GM21723 (cell line): ENCODE results near the gene MRGPRX2.

Experiments used
- ATAC-seq: cut with Tn5 transposase; IDR thresholded peaks from one replicate; pipeline ENCODE4 v1.9.1; 2021; ENCODE audit warnings: mild to moderate bottlenecking, moderate library complexity; ENCODE audit not compliant: unreplicated experiment

The MRGPRX2 gene

DNA sequence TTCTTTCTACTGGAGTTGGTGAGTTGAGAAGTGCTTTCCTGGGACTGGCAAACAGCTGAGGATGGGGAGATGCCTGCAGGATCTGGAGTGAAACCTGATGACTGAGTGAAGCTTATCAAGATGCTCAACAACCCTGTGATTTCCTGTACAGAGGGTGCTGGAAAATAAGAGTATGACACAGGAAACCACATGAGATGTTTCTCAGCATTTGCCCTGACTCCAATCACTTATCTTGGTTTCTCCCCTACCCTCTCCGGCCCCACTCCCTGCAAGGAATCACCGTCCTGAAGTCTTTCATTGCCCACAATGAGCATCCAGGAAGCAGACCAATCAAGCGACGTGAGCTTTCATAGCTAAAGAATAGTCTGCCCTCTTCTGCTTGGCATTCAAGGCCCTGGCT, at the start of gene MRGPRX2:
MRGPRX2 (minus strand) TSS at position 89 of the 400 bp plus-strand sequence. CDS start 4,315 bp downstream, outside the sequence.
- no peak for ATAC-seq

DNA sequence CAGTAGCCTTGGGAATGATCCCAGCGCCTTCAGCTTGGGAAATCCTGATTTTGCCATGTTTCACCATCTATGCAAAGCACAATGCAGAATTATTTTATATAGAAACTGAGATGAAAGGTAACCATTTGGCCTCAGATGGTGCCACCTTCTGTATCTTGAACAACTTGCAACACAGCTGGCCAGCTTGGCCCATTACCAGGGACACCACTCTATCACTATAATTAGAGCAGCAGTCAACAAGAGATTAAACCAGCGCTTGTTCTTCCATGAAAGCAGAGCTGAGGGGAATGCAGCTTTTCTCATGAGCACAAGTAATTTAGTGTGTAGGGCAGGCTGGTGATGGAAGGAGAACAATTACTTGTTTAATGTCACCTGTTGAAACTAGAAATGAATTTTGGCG, 49.8 kb upstream of the MRGPRX2 start:
- ATAC-seq = no peak

DNA sequence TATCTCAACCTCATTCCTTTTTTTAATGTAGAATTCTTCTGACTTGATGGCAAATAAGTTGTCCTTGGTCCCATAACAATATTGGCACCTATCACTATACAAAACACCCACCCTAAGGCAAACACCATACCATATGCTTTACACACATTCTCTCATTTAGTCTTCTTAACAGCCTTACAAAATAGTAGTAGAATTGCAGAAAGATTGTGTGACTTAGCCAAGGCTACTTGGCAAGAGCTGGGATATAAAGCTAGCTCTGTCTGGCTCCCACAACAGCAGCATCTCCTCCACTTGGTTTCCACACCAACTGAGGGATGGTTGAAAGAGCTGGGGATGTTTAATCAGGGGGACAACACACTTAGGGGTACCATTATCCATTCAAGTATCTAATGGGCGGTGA, 46.6 kb upstream of the MRGPRX2 start:
- no peak for ATAC-seq

DNA sequence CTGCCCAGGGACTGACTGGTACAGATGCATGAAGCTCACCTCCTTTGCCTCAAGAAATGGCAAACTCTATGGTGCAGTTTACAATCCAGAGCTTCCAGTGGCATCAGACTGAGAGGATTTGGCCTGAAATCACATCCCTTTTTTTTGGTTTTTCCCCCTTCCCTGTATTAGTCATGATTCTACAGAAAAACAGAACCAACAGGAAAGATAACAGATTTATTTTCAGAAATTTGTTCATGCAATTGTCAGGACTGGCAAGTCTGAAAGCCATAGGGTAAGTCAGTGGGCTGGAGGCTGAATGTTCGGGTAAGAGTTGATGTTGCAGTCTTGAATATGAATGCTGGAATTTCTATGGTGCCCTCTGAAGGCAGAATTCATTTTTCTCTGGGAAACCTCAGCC, 44.5 kb upstream of the MRGPRX2 start:
- ATAC-seq = no peak

DNA sequence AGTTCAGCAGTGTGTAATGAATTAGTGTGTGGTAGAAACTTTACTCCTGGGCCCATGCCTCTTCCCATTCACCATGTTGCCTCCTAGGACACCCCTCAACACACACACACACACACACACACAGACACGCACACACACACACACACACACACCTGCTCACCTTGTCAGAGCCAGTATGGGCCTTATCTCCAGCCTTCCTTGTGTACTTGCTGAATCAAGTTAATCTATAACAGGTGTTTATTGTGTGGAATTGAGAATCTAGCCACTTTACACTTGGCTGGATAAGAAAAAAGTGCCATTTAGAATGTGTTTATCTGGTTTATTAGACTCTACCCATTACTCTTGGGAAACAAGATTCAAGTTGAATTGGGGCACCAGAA, 42.0 kb upstream of the MRGPRX2 start:
- ATAC-seq = no peak

DNA sequence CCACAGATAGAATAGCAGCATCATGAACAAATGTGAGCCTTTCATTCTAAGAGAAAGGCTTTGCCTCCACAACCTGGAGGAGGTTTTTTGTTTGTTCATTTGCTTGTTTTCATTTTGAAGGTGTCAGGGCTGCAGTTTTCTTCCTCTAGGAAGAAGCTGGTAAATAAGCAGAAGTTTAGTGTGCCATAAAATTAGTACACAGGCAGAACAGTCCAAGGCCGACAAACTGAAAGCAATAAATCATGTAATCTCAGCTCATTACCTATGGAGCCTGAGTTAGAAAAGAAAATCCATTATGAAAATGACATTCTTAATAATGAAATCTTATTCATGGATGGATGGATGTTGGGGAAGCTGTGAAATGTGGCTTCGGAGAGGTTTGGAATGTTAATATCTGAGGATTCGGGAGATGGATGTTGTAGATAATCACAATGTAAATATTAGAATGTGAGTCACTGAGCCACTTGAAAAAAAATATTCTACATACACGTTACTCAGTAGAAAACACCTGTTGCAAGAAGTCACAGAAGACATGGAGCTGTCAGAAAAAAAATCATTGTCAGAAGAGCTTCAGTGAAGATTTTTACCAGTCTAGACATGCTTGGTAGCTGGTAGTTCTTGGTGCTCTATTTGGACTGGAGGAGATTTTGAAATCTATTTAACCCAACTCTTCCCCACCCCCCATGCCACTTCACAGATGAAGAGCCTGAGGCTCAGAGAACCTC, 41.4 kb upstream of the MRGPRX2 start:
- ATAC-seq = no peak

DNA sequence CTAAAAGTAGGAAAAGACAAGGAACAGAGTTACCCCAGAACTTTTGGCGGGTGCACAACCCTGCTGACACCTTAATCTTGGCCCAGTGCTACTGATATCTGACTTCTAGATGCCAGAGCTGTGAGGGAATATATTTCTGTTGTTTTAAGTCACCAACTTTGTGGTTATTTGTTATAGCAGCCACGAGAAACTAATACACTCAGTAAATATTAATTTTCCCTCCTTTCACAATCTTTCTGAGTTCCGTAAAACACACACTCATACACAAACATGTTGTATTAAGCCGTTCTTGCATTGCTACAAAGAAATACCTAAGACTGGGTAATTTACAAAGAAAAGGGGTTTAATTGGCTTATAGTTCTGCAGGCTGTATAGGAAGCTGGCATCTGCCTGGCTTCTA, 40.4 kb upstream of the MRGPRX2 start:
- no peak for ATAC-seq

DNA sequence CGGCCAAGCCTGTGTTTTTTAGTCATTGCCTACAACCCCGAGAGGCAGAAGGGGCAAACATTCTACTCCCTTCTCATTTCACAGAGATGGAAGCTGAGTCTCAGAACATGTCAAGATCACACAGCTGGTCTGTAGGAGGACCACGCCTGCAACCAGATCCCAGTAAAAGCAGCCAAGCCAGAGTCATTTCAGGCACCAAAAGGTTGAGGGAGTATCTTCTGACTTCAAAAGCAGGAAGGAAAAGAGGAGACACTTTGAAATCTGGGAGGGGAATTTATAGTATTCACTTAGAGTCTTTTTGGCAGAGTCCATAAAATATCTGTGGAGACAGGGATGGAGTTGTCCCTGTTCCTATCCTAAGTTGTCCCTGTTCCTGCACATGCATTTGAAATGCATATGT, 38.6 kb upstream of the MRGPRX2 start:
- ATAC-seq = no peak

DNA sequence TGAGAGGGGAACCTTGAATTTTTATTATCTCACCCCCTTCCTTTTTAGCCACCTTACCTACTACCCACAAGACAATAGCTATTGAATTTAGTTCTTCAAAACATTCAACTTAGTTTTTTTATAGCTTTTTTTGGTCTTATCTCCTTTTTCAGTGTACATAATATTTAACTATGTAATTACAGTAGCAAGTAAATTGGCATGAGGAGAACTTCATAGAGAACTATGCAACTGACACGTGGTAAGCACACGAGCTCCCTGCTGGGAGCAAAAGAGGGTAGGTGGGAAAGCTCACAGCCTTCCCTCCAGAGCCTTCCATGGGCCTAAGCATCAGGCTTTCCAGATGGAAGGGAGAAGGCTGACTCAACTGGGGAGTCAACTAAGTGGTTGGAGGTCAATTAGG, 34.3 kb upstream of the MRGPRX2 start:
- ATAC-seq = no peak

DNA sequence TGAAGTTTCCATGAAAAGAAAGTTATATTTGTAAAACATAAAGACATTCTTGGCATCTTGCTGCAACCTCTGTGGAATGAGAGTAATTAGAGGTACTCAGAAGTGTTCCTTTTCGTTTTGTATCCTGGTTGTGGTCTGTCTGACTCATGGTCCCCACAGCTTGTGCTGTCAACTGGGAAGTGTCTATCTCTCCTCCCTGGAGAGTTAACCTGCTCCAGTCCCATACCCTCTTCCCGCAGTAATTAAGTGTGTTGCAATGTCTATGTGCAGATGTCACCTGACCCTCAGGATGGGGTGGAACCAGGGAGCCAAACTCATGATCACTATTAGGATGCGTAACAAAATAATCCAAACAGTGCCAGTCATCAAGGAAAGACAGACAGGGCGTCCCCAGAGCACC, 33.5 kb upstream of the MRGPRX2 start:
- ATAC-seq = no peak

DNA sequence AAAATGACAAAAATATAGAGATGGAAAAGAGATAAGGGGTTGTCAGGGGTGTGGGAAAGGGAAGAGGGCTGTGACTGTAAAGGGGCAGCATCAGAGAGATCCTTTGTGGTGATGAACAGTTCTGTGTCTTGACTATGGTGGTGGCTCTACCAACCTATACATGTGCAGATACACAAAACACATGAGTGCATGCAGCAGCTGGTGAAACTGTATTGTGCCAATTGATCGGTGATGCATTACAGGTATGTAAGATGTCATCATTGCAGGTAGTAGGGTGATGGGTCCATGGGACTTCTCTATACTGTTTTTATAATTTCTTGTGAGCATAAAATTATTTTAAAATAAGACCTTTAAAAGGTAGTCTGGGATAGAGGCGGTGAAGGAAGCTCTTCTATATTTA, 32.3 kb upstream of the MRGPRX2 start:
- ATAC-seq = no peak

DNA sequence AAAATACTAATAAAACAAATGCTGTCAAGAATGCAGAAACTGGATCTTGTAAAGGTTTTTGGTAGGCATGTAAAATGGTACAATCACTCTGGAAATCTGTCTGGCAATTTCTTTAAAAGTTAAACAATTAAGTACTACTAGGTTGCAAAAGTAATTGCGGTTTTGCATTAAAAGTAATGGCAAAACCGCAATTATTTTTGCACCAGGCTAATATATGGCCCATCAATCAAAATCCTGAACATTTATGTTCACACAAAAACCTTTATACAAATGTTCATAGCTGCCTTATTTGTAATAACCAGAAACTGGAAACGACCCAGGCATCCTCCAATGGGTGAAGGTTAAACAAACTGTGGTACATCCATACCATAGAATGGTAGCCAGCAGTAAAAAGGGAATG, 31.8 kb upstream of the MRGPRX2 start:
- ATAC-seq = no peak

DNA sequence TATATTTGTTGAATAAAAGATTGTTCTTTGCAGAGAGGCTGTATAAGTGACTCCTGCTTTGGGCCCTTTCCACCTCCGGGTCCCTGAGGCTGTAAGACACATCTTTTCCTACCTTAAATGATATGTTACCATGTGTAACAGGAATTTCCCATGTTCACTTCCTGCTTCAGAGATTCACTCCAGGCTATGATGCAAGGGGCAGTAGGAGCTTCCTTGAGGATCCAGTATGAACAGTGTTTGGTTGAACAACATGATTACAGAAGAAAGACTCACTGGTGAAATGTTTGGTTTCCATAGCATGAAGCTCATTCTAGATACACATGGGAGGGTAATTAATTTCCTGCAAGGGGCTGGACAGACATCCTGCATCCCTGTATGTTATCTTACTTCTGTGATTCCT, 30.8 kb upstream of the MRGPRX2 start:
- no peak for ATAC-seq

DNA sequence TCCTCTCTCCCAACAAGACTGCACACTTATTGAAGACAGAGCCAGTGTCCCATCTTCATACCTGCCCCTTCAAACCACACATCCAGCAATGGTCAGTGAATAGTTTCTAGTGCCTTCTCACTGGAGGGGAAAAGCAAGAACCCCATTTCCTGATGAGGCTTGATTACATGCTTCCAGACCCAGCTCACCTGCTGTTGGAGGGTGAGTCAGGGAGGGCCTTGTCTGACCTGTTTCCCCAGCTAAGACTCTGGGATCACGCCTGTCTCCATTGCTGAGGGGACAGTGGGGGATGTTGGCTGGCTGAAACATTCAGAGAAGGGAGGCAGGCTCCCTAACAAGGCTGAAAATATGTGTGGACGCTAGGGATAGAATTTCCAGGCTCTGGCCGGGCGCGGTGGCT, 28.9 kb upstream of the MRGPRX2 start:
- no peak for ATAC-seq

DNA sequence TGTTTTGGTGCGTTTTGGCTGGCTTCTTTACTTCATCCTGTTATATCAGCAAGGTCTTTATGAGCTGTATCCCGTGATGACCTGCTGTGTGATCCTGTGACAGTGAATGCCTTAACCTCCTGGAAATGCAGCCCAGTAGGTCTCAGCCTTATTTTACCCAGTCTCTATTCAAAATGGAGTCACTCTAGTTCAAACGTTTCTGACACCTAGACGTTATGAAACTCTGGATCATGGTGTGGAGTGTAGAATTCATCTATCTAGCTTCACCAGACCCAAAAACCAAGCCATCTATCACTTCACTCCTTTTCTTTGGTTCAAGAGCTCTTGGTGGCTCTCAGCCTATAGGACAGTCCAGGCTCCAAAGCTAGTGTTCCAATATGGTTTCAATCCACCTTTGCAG, 28.3 kb upstream of the MRGPRX2 start:
- no peak for ATAC-seq

DNA sequence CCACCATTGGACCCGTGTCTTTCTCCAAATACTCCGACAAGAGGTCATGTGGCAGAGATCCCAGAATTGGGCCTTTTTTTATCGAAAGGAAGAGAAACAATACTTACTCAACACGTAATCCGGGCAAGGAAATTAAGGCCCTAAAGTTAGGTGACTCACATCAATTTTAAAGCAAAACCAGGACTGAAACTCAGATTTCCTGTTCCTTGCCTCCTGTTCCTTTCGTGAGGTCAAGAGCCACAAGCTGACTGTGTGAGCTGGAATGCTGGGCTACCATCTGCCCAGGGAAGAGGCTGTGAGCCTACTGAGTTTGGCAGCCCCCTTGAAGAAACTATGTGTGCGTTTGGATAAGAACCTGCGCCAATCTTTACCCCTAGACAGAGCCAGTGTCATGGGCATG, 27.1 kb upstream of the MRGPRX2 start:
- no peak for ATAC-seq

DNA sequence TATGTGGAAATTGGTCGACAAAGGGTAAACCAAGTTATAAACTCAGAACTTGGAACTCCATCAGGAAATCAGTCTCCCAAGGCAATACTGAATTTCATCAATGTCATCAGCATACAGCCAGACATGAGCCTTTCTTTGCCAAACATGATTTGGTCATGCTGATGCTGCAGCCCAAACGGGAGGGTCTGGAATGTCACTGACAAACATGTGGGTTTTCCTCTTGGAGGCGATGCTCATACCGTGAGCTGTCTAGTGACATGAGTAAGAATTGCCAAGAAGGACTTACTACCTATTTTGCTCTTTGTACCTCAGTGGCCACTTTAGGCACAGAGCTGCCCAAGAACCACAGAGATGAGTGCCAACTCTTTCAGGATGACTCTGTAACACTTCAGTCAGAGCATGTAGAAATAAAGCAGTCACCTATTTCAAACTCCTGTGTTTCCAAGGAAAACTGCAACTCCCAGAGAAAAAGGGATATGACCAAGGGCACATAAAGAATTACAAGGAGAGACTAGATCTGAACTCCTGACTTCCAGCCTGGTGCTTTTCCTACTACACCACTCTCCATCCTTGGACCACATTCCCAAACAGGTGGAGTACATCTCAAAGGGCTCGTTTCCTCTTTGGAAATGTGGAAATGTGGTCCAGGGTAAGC, 24.3 kb upstream of the MRGPRX2 start:
- no peak for ATAC-seq

DNA sequence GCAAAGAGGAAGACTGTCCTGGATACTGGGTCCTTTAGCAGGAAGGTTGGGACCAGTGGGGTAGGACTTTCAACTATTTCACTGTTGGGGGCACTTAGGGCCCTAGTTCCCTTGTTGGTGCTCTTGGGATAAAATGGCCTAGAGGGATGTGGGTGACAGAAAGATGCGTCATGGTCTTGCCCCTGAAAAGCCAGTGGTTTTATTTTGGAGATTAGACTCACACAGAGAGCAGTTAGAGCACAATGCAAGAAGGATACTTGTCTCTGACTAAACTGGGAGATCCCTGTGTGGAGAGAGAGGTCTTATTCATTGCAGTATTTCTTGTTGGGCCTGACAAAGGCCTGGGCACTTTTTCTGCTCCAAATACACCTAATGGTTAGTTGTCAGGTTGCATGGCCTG, 22.6 kb upstream of the MRGPRX2 start:
- no peak for ATAC-seq

DNA sequence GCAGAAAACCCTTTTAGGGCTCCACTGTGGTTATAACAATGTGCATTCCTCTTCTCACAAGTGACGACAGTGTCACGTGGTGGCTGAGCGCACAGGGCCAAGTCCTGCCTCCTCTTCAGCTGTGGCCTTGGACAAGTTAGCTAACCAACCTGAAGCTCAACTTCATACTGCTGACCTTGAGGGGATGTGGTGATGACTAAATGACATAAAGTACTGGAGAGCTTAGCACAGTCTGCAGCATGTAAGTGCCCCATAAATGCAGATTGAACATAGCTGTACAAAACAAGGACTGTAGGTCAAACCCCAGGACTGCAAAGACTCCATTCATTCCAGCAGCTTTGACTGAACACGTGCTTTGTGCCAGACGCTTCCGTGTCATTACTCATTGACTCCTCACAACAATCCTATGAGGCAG, 20.1 kb upstream of the MRGPRX2 start:
- no peak for ATAC-seq

DNA sequence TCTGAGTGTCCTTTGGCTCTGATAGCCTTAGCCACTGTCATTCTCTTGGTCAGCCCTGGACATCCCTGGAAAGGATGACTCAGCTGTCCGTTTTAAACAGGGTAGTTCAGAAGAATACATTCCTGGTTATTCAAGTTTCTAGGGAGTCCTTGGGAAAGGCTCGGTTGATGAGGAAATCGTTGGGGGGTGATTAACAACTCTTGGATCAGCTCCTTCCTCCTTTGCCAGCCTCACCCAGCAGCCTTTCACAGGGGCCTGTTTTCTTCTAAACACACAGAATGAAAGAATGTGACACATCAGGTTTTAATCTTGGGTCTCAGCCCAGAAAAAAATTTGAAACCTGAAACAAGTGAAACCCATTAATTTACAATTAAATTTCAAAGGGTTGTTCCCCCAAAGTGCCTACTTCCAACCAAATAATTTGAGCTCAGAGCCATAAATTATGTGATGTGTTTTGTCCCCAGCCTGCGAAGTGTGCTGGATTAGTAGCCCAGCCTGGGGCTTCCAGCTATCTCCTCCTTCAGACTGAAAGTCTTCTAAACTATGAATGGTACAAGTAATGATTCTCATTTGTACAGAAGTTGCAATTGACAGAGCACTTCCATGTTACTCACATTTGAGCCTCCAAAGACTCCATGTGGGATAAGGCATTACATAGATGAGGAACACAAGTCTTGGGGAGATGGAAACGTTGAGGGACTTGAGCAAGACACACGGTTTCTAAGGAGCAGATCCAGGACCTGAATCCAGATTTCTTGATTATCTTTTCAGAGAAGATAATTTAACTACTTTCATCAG, 19.3 kb upstream of the MRGPRX2 start:
- ATAC-seq = no peak

DNA sequence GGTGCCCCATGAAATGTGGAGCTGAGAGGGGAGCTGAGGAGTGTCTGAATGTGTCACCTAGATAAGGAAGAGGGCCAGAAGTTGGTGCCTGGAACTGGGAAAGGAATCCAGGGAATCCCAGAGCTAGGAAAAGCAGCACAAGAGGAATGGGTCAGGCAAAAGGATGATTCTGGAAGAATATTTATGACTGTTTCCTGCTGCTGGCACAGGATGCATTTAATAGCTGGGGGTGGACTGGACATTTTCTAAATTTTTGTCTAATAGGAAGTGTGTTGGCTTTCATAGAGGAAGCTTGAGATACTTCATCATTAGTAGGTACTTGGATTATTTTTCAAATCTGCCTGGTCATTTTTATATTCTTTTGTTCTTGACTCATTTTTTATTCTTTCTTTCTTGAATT, 17.4 kb upstream of the MRGPRX2 start:
- no peak for ATAC-seq
